Measurements from ENCODE around the gene PLOD1. TPM values are rescaled to one million over a fixed set of nuclear protein-coding genes. Genes with fewer than 3 reads are reported as not detected.

Gene PLOD1
- total RNA-seq = 107 and 111 TPM in 2 replicates

GRCh38 chr1:11934302-11935056 is at the start of gene PLOD1:
Gene PLOD1, plus strand, starts transcription at chr1:11934717. Its CDS starts 63 bp downstream, at chr1:11934780.

GRCh38 chr1:11979851-11980675 is 45.5 kb downstream of the PLOD1 start, which contains the start of gene MFN2:
Gene MFN2, plus strand, starts transcription at chr1:11980444. Its CDS starts 8,725 bp downstream, at chr1:11989169.

Other genes starting within 250 kb of the PLOD1 start
- gene DRAXIN, start 243.0 kb upstream of the PLOD1 start, total RNA-seq = 0.11 and 0.34 TPM in 2 replicates
- 30.3 and 32.5 TPM in 2 replicates for gene AGTRAP, start 198.6 kb upstream of the PLOD1 start, total RNA-seq
- 0.17 and 0.33 TPM in 2 replicates for gene C1orf167, start 172.5 kb upstream of the PLOD1 start, total RNA-seq
- gene MTHFR, start 128.8 kb upstream of the PLOD1 start, total RNA-seq = 42.4 and 68.7 TPM in 2 replicates
- 7.5 and 9.3 TPM in 2 replicates for gene CLCN6, start 128.5 kb upstream of the PLOD1 start, total RNA-seq
- not detected in 2 replicates for gene NPPA, start 86.9 kb upstream of the PLOD1 start, total RNA-seq
- not detected in 2 replicates for gene NPPB, start 75.8 kb upstream of the PLOD1 start, total RNA-seq
- 37.5 and 45.5 TPM in 2 replicates for gene KIAA2013, start 8.3 kb upstream of the PLOD1 start, total RNA-seq
- gene MFN2, start 45.7 kb downstream of the PLOD1 start, total RNA-seq = 55.4 and 59.1 TPM in 2 replicates
- 20.2 and 22.9 TPM in 2 replicates for gene MIIP, start 84.8 kb downstream of the PLOD1 start, total RNA-seq
- gene TNFRSF8, start 128.6 kb downstream of the PLOD1 start, total RNA-seq = under 0.01 TPM in 1 of 2 replicates, not detected in the other
- gene TNFRSF1B, start 232.3 kb downstream of the PLOD1 start, total RNA-seq = 5.4 and 23.7 TPM in 2 replicates

All from dermis lymphatic vessel endothelial cell (primary cell).